H1 (cell line): ENCODE results near the gene GLB1L3. TPM values are rescaled to one million over a fixed set of nuclear protein-coding genes. Genes with fewer than 3 reads are reported as not detected.

Experiments
- BACH1 ChIP-seq: IDR thresholded peaks from 2 replicates; pipeline ENCODE4 v1.6.1; 2012; ENCODE audit warnings: low read length, improper control_type of control experiment
- CHD1 ChIP-seq: IDR thresholded peaks from 2 replicates; pipeline ENCODE4 v1.6.1; 2012; ENCODE audit warnings: low read depth, low read length, improper control_type of control experiment
- CHD2 ChIP-seq: IDR thresholded peaks from 2 replicates; pipeline ENCODE4 v1.6.1; 2012; ENCODE audit warnings: low read length, improper control_type of control experiment
- CREB1 ChIP-seq: IDR thresholded peaks from 2 replicates; pipeline ENCODE4 v1.6.1; 2012; ENCODE audit warnings: inconsistent platforms
- CTBP2 ChIP-seq: IDR thresholded peaks from 2 replicates; pipeline ENCODE4 v1.7.0; 2011; ENCODE audit warnings: borderline replicate concordance, mild to moderate bottlenecking, moderate library complexity, mixed read lengths, low read length; ENCODE audit not compliant: insufficient read depth, insufficient read length
- EZH2 ChIP-seq: fragments of 200-600 bp; sonication (generic); IDR thresholded peaks from 2 replicates; pipeline ENCODE4 v1.7.1; 2012; ENCODE audit warnings: low read depth, mild to moderate bottlenecking, moderate library complexity, low read length, inconsistent platforms; ENCODE audit not compliant: severe bottlenecking
- FOSL1 ChIP-seq: IDR thresholded peaks from 2 replicates; pipeline ENCODE4 v1.6.1; 2011; ENCODE audit warnings: mild to moderate bottlenecking, low read depth, low read length, moderate library complexity; ENCODE audit not compliant: insufficient read depth
- HDAC6 ChIP-seq: IDR thresholded peaks from one replicate; pipeline ENCODE4 v1.7.1; 2012; ENCODE audit warnings: low read depth, mild to moderate bottlenecking, inconsistent platforms, low read length, moderate library complexity
- JUN ChIP-seq: IDR thresholded peaks from 2 replicates; pipeline ENCODE4 v1.6.1; 2011; ENCODE audit warnings: low read depth, mild to moderate bottlenecking, improper control_type of control experiment, low read length
- JUND ChIP-seq: IDR thresholded peaks from 2 replicates; pipeline ENCODE4 v1.6.1; 2011; ENCODE audit warnings: mild to moderate bottlenecking, improper control_type of control experiment, low read length
- KDM1A ChIP-seq: fragments of 200-600, 300-600 bp; sonication (generic); IDR thresholded peaks from 2 replicates; pipeline ENCODE4 v1.7.1; 2016; ENCODE audit warnings: mild to moderate bottlenecking, low read length, borderline replicate concordance
- KDM4A ChIP-seq: IDR thresholded peaks from one replicate; pipeline ENCODE4 v1.7.1; 2012; ENCODE audit warnings: low read depth, mild to moderate bottlenecking, moderate library complexity, low read length, inconsistent platforms; ENCODE audit not compliant: severe bottlenecking
- NRF1 ChIP-seq: IDR thresholded peaks from 2 replicates; pipeline ENCODE4 v1.6.1; 2011; ENCODE audit warnings: mild to moderate bottlenecking, low read depth, low read length, improper control_type of control experiment
- PHF8 ChIP-seq: fragments of 200-600 bp; sonication (generic); conservative IDR thresholded peaks from 2 replicates; pipeline ENCODE4 v1.7.1; 2012; ENCODE audit warnings: low read depth, mild to moderate bottlenecking, inconsistent platforms, low read length, moderate library complexity
- POLR2A ChIP-seq, 2 experiments: IDR thresholded peaks; 1 replicate in 1 of 2; 2 replicates in 1 of 2; pipeline ENCODE4 v1.6.1; 2011; ENCODE audit warnings: low read depth in 2 of 2, low read length in 2 of 2, mild to moderate bottlenecking in 2 of 2; ENCODE audit errors: control extremely low read depth in 1 of 2
- POLR2AphosphoS5 ChIP-seq: IDR thresholded peaks from 2 replicates; pipeline ENCODE4 v1.6.1; 2011; ENCODE audit warnings: low read depth, low read length
- RNF2 ChIP-seq: fragments of 200-900, 300-1000 bp; sonication (generic); IDR thresholded peaks from 2 replicates; pipeline ENCODE4 v1.7.1; 2016; ENCODE audit warnings: borderline replicate concordance, low read depth, mild to moderate bottlenecking, antibody characterized with exemption, low read length; ENCODE audit not compliant: poor library complexity, severe bottlenecking; ENCODE audit errors: missing control alignments
- SAP30 ChIP-seq: fragments of 300-600 bp; sonication (generic); IDR thresholded peaks from 2 replicates; pipeline ENCODE4 v1.7.1; 2012; ENCODE audit warnings: low read length, moderate library complexity, mild to moderate bottlenecking, inconsistent platforms; ENCODE audit not compliant: insufficient read depth, insufficient replicate concordance
- SIN3A ChIP-seq, 2 experiments: IDR thresholded peaks in 1 of 2; conservative IDR thresholded peaks in 1 of 2; 2 replicates each; pipeline ENCODE4 v1.6.1; 2011 to 2012; ENCODE audit warnings: low read length in 2 of 2, improper control_type of control experiment in 1 of 2, low read depth in 1 of 2, mild to moderate bottlenecking in 1 of 2
- SP4 ChIP-seq: IDR thresholded peaks from 2 replicates; pipeline ENCODE4 v1.6.1; 2012; ENCODE audit warnings: low read length, inconsistent platforms
- SUZ12 ChIP-seq: fragments of 200-600 bp; sonication (generic); IDR thresholded peaks from 2 replicates; pipeline ENCODE4 v1.6.1; 2012; ENCODE audit warnings: mild to moderate bottlenecking, inconsistent platforms, low read length, moderate library complexity, mixed read lengths
- TAF1 ChIP-seq: IDR thresholded peaks from 2 replicates; pipeline ENCODE4 v1.6.1; 2011; ENCODE audit warnings: mild to moderate bottlenecking, low read depth, low read length
- TBP ChIP-seq: IDR thresholded peaks from 2 replicates; pipeline ENCODE4 v1.6.1; 2011; ENCODE audit warnings: low read depth, low read length, improper control_type of control experiment
- TCF12 ChIP-seq: IDR thresholded peaks from 2 replicates; pipeline ENCODE4 v1.6.1; 2011; ENCODE audit warnings: low read depth, mild to moderate bottlenecking, low read length
- YY1 ChIP-seq: IDR thresholded peaks from 2 replicates; pipeline ENCODE4 v1.6.1; 2011; ENCODE audit warnings: low read depth, mild to moderate bottlenecking, low read length
- polyA plus RNA-seq, 7 experiments: library from polyadenylated mRNA; depleted of rRNA in 3 of 7; stranded (reverse) in 5 of 7; unstranded in 2 of 7; fragments of >200 nt in 5 of 7; fragments of 200-250 nt in 2 of 7; gene quantifications; 1 replicate in 5 of 7; 2 replicates in 1 of 7; 4 replicates in 1 of 7; pipeline versions ENCODE4 v1.2.1 to v1.2.3, GENCODE V29; 2011 to 2013; ENCODE audit warnings: missing spikeins in 2 of 7, mixed read lengths in 2 of 7
- total RNA-seq: library from RNA; stranded (reverse); fragmentation: NEBNext Ultra II Directional; extraction: Animal tissue kit (Norgen Biotek cat#: 25700); gene quantifications from 2 replicates; pipeline ENCODE4 v1.2.1, GENCODE V29; 2021

GLB1L3 gene
- total and polyA plus RNA-seq, 2 of the 8 experiments (the other 6 are each of a cell fraction or from before 2014, with no cell fraction given) = 14.9 to 33.2 TPM

GRCh38 chr11:134253188-134253993, 22.8 kb upstream of the GLB1L3 start, which contains the start of the genes ACAD8 and THYN1 (continued):
- TF ChIP-seq SIN3A (conservative IDR thresholded peaks at IDR 0.05 in 1 of 2, IDR thresholded peaks at IDR 0.05 in 1 of 2; ENCODE audit: low read depth in 1 of 2, low read length in 2 of 2) (peak in 1 of 2 experiments; percentile 91; a peak in 2 of 4 replicates), KDM4A (peak; percentile 41), CHD1 (no peak), CREB1 (peak; percentile 59), HDAC6 (no peak), TAF1 (peak; percentile 90), EZH2 (no peak), FOSL1 (no peak), POLR2AphosphoS5 (0 out of 2 replicates have a peak, but pooled peaks have one; percentile 59), BACH1 (no peak), TBP (peak; percentile 79), CHD2 (peak; percentile 63; the same call in 1 of the 2 replicates), TCF12 (no peak), SUZ12 (no peak), JUND (no peak; the same call in 1 of the 2 replicates), SP4 (no peak), RNF2 (no peak), NRF1 (0 out of 2 replicates have a peak, but pooled peaks have one; percentile 15), KDM1A (no peak; the same call in 1 of the 2 replicates), JUN (no peak), SAP30 (no peak), POLR2A (IDR thresholded peaks at IDR 0.05; ENCODE audit: control extremely low read depth in 1 of 2, low read depth in 2 of 2, low read length in 2 of 2) (peak; percentile 38 to 73), YY1 (no peak), PHF8 (peak; percentile 57; the same call in 1 of the 2 replicates), CTBP2 (no peak)
